Testis (tissue), 3 donors: Measurements from ENCODE around the gene ARHGAP33. TPM values are rescaled to one million over a fixed set of nuclear protein-coding genes. Genes with fewer than 3 reads are reported as not detected.

ENCODE experiments used
- DNase-seq: peaks from one replicate; pipeline ENCODE4 v3.0.0-alpha.2; 2019
- H3K27ac ChIP-seq, 2 donors: fragments of 200-600 bp; sonication (generic); one replicate each; pipeline ENCODE4 v1.5.1; 2019
- H3K27me3 ChIP-seq: fragments of 200-600 bp; sonication (generic); one replicate; pipeline ENCODE4 v1.5.1; 2019
- H3K36me3 ChIP-seq: fragments of 200-600 bp; sonication (generic); one replicate; pipeline ENCODE4 v1.5.1; 2017; ENCODE audit warnings: low read depth; ENCODE audit errors: missing control alignments
- H3K4me1 ChIP-seq: fragments of 200-600 bp; sonication (generic); one replicate; pipeline ENCODE4 v1.5.1; 2019
- H3K4me3 ChIP-seq, 2 donors: fragments of 200-600 bp; sonication (generic); one replicate each; pipeline ENCODE4 v1.5.1; 2017 to 2019
- H3K9me3 ChIP-seq: fragments of 200-600 bp; sonication (generic); one replicate; pipeline ENCODE4 v1.5.1; 2017
- POLR2A ChIP-seq: fragments of 450-650 bp; IDR thresholded peaks from one replicate; pipeline ENCODE4 v1.6.1; 2017; ENCODE audit warnings: antibody characterized with exemption, mild to moderate bottlenecking, moderate library complexity
- WGBS, 2 donors: methylation state at CpG; one replicate each; pipeline ENCODE4 v1.1.5; 2018; 5-methylcytosine and 5-hydroxymethylcytosine counted together
- intact Hi-C: fragments of 100-400 bp; cut with DNase I; formaldehyde crosslinking; loops from one replicate; pipeline ENCODE4 v1.15.1; 2023; ENCODE audit warnings: low total_unique reads
- polyA plus RNA-seq: library from polyadenylated mRNA; stranded (reverse); fragments of 350-450 nt; fragmentation: Illumina TruSeq; extraction: RNeasy Lipid Tissue Mini Kit (QIAGEN cat#74804); gene quantifications from one replicate; pipeline ENCODE4 v1.2.3, GENCODE V29; 2014; ENCODE audit warnings: low read depth, low replicate concordance; ENCODE audit not compliant: insufficient read depth
- total RNA-seq, 2 donors: library from RNA; depleted of rRNA; stranded (reverse); fragments of >200 nt; gene quantifications; one replicate each; pipeline ENCODE4 v1.2.3, GENCODE V29; 2016
- TF ChIP-seq, protein P1 (sequence below), 3 experiments: fragments of 450-650 bp in 2 of 3; fragments of 200-600 bp in 1 of 3; sonication (generic) in 1 of 3; IDR thresholded peaks; one replicate each; pipeline ENCODE4 v1.5.1; 2016 to 2019; ENCODE audit warnings: antibody characterized with exemption in 3 of 3, mild to moderate bottlenecking in 2 of 3, moderate library complexity in 1 of 3

Gene ARHGAP33
- total and polyA plus RNA-seq, 3 donors from 2014 or later = 46.6 to 133 (median 56.2) TPM

DNA sequence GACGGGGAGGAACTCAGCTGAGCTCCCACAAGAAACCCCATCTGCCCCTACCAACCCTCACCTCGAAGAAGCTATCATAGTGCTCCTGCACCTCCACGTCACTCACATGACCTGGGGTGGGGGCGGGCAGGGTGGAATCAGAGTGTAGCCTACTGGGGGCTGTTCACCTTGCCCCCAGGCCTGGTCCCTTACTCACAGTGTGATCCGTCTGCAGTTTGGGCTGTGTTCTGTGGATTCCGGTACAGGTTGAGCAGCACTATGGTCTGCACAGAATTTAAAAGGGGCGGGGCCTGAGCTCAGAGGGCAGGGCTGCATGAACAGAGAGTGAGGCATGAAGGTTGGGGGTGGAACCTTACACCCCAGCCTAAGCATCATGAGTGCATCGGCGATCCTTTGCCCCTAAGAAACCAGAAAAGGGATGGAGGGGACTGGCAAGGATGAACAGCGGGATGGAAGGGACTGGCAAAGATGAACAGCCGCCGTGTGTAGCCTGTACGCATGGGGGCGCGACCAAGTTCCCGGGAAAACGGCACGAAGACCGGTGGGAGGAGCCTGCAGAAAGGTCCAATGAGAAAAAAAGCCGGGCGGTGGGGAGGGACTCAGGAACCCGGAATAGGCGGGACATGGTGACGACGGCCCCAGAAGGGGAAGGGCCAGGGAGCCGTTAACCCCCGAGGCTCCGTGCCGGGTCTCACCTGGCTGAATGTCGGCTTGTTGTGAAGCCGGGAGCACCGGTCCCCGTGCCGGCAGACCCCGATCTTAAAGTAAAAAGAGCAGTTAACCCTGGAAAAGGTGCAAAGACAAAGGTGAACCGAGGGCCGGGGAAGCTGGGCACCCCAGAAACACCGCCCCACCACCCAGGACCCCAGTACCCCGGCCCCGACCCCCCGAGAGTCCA is 30.7 kb upstream of the ARHGAP33 start:
- Histone ChIP-seq H3K4me3 (peak overlapping the region; percentile 85 to 96), H3K36me3 (no peaks in the 10 kb centered on the region), H3K4me1 (peaks cover 22% of the 10 kb centered on the region), H3K9me3 (no peaks in the 10 kb centered on the region), H3K27me3 (no peaks in the 10 kb centered on the region), H3K27ac (peak overlapping the region; percentile 95 to 100)
- DNase-seq = peak; percentile 98
- intact Hi-C loops = no loop called here
- TF ChIP-seq, protein P1, sequence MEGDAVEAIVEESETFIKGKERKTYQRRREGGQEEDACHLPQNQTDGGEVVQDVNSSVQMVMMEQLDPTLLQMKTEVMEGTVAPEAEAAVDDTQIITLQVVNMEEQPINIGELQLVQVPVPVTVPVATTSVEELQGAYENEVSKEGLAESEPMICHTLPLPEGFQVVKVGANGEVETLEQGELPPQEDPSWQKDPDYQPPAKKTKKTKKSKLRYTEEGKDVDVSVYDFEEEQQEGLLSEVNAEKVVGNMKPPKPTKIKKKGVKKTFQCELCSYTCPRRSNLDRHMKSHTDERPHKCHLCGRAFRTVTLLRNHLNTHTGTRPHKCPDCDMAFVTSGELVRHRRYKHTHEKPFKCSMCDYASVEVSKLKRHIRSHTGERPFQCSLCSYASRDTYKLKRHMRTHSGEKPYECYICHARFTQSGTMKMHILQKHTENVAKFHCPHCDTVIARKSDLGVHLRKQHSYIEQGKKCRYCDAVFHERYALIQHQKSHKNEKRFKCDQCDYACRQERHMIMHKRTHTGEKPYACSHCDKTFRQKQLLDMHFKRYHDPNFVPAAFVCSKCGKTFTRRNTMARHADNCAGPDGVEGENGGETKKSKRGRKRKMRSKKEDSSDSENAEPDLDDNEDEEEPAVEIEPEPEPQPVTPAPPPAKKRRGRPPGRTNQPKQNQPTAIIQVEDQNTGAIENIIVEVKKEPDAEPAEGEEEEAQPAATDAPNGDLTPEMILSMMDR (IDR thresholded peaks at IDR 0.05) = peak in 2 of 3 experiments; percentile 21 to 48
- no peak for TF ChIP-seq POLR2A
- 4 to 8% methylated on average over 39 to 41 of the region's 41 CpGs for WGBS, 2 donors

DNA sequence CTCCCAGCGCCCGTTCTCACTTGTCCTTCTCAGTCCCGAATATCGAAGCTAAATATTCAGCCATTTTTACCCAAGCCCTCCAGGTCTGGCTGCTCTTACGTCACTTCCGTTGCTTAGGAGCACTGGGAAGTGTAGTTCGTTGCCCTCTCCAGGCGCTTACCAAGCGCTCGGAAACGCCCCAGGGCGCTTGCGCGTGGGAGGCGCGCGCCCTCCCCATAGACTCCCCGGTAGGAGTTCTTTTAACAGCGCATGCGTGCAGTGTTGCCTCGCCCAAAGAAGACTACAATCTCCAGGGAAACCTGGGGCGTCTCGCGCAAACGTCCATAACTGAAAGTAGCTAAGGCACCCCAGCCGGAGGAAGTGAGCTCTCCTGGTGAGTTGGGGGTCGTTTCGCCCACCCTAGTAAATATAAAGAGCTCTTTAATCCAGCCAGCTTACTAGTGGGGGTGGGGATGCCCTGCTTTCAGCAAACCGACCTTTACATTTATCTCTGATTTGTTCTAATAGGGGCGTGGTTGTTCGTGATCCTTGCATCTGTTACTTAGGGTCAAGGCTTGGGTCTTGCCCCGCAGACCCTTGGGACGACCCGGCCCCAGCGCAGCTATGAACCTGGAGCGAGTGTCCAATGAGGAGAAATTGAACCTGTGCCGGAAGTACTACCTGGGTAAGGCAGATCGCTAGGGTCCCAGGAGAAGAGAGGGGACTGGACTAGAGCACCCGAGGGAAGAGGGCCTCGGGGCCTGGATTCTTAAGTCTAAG is 29.9 kb upstream of the ARHGAP33 start, which contains the start of the genes PSENEN and U2AF1L4:
TSS of gene PSENEN (plus strand) at position 324 of the 759 bp plus-strand sequence. CDS start at position 604, 280 bp downstream.
TSS of gene U2AF1L4 (minus strand) at position 91 of the 759 bp plus-strand sequence. CDS start at position 64, 27 bp downstream.
- peaks cover 16% of the 10 kb centered on the region for H3K4me1 ChIP-seq
- no peaks in the 10 kb centered on the region for H3K27me3 ChIP-seq
- H3K4me3 ChIP-seq = peak within 1 kb of the TSS; percentile 85 to 96
- TF ChIP-seq, protein P1 (IDR thresholded peaks at IDR 0.05) = no peak
- no peak for TF ChIP-seq POLR2A
- no peaks in the 10 kb centered on the region for H3K36me3 ChIP-seq
- intact Hi-C loops = no loop called here
- DNase-seq = peak; percentile 98
- peak within 1 kb of the TSS; percentile 95 to 100 for H3K27ac ChIP-seq
- H3K9me3 ChIP-seq = no peaks in the 10 kb centered on the region
- 0% methylated on average over 39 to 40 of the region's 40 CpGs for WGBS, 2 donors

DNA sequence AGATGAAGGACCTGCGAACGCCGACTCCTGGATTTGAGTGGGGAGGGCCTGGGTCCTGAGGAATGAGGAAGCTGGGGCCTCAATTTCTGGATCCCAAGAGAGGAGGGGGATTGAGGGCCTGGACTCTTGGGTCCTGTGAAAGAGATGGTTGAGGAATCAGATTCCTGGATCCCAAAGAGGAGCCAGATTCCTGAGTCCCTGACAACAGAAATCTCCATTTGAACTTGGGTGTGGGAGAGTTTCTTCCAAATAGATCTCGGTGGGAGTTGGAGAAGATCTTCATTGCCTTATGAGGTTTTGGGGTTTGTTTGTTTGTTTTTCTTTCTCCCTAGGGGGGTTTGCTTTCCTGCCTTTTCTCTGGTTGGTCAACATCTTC is 29.3 kb upstream of the ARHGAP33 start:
- Histone ChIP-seq H3K27ac (peak overlapping the region; percentile 95 to 100), H3K27me3 (no peaks in the 10 kb centered on the region), H3K36me3 (no peaks in the 10 kb centered on the region), H3K4me3 (peak overlapping the region; percentile 85 to 96), H3K9me3 (no peaks in the 10 kb centered on the region), H3K4me1 (peaks cover 16% of the 10 kb centered on the region)
- TF ChIP-seq, protein P1 (IDR thresholded peaks at IDR 0.05) = no peak
- TF ChIP-seq POLR2A = no peak
- no peak for DNase-seq
- WGBS, 2 donors = 1 to 16% methylated on average over 3 to 4 of the region's 4 CpGs
- intact Hi-C loops = no loop called here

DNA sequence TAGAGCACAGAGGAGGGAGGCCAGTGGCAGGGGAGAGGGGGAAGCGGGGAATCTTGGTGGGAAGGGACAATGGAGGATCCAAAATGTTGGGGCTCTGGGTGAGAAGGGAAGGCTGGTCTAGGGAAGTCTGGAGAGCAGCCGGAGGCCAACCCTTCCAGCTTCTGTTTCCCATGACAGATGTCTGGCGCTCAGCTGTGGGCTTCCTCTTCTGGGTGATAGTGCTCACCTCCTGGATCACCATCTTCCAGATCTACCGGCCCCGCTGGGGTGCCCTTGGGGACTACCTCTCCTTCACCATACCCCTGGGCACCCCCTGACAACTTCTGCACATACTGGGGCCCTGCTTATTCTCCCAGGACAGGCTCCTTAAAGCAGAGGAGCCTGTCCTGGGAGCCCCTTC is 28.8 kb upstream of the ARHGAP33 start:
- Histone ChIP-seq H3K4me3 (no peak overlapping the region), H3K27me3 (no peaks in the 10 kb centered on the region), H3K4me1 (peaks cover 16% of the 10 kb centered on the region), H3K36me3 (no peaks in the 10 kb centered on the region), H3K27ac (peak overlapping the region in 1 of 2 donors; percentile 100), H3K9me3 (no peaks in the 10 kb centered on the region)
- no peak for DNase-seq
- WGBS, 2 donors = 78 to 83% methylated on average over 5 of the region's 5 CpGs
- intact Hi-C loops = no loop called here
- TF ChIP-seq POLR2A = no peak
- TF ChIP-seq, protein P1 (IDR thresholded peaks at IDR 0.05) = no peak
